Smooth muscle cell (in vitro differentiated cells): ENCODE measurements around the gene NCAM1. TPM values are rescaled to one million over a fixed set of nuclear protein-coding genes. Genes with fewer than 3 reads are reported as not detected.

ENCODE experiments used
- DNase-seq: peaks from one replicate; lab custom pipeline; 2025; ENCODE audit not compliant: unreplicated experiment; lab: John Stamatoyannopoulos, UW
- H2AFZ ChIP-seq: fragments of 200-600 bp; sonication (generic); 2 replicates; pipeline ENCODE4 v1.6.0; 2016; ENCODE audit warnings: antibody characterized with exemption, low read depth, mild to moderate bottlenecking
- H3F3A ChIP-seq: fragments of 200-600 bp; sonication (generic); 2 replicates; pipeline ENCODE4 v1.6.0; 2017; ENCODE audit warnings: antibody characterized with exemption, low read depth
- H3K27ac ChIP-seq: fragments of 200-600 bp; sonication (generic); 2 replicates; pipeline ENCODE4 v1.5.1; 2016; ENCODE audit warnings: low read depth, mild to moderate bottlenecking
- H3K27me3 ChIP-seq: fragments of 200-600 bp; sonication (generic); 2 replicates; pipeline ENCODE4 v1.6.1; 2016; ENCODE audit warnings: low read depth, mild to moderate bottlenecking
- H3K36me3 ChIP-seq: fragments of 200-600 bp; sonication (generic); 2 replicates; pipeline ENCODE4 v1.5.1; 2016; ENCODE audit warnings: low read depth
- H3K4me1 ChIP-seq: fragments of 200-600 bp; sonication (generic); 2 replicates; pipeline ENCODE4 v1.5.1; 2016; ENCODE audit warnings: low read depth
- H3K4me2 ChIP-seq: fragments of 200-600 bp; sonication (generic); 2 replicates; pipeline ENCODE4 v1.6.0; 2016; ENCODE audit warnings: mild to moderate bottlenecking
- H3K4me3 ChIP-seq: fragments of 200-600 bp; sonication (generic); 2 replicates; pipeline ENCODE4 v1.5.1; 2016; ENCODE audit warnings: mild to moderate bottlenecking
- H3K79me2 ChIP-seq: fragments of 200-600 bp; sonication (generic); 2 replicates; pipeline ENCODE4 v1.6.0; 2016; ENCODE audit warnings: low read depth, mild to moderate bottlenecking
- H3K9ac ChIP-seq: fragments of 200-600 bp; sonication (generic); 2 replicates; pipeline ENCODE4 v1.6.0; 2016; ENCODE audit warnings: low read depth
- H3K9me3 ChIP-seq: fragments of 200-600 bp; sonication (generic); replicated peaks from 2 replicates; pipeline ENCODE4 v1.5.1; 2016; ENCODE audit warnings: low read depth
- H4K20me1 ChIP-seq: fragments of 200-600 bp; sonication (generic); 2 replicates; pipeline ENCODE4 v1.6.0; 2016; ENCODE audit warnings: low read depth
- CTCF ChIP-seq: fragments of 200-600 bp; sonication (generic); IDR thresholded peaks from 2 replicates; pipeline ENCODE4 v1.5.1; 2017; ENCODE audit warnings: borderline replicate concordance, mild to moderate bottlenecking, antibody characterized with exemption; ENCODE audit not compliant: insufficient read depth, poor library complexity, severe bottlenecking
- WGBS: methylation state at CpG from one replicate; pipeline ENCODE4 v1.1.7; 2016; ENCODE audit warnings: low lambda C conversion rate; 5-methylcytosine and 5-hydroxymethylcytosine counted together
- polyA plus RNA-seq: library from polyadenylated mRNA; unstranded; fragments of >200 nt; fragmentation: Nextera tagmentation; extraction: Ambion mirVana; gene quantifications from 2 replicates; pipeline ENCODE4 v1.2.1, GENCODE V29; 2016
- total RNA-seq: library from RNA; depleted of rRNA; stranded (reverse); fragments of >200 nt; gene quantifications from 2 replicates; pipeline ENCODE4 v1.2.3, GENCODE V29; 2014

Gene NCAM1
- total and polyA plus RNA-seq, 2 experiments from 2014 or later, result 8.1 to 12.0 TPM

GRCh38 chr11:112928136-112928535 lies 33.1 kb upstream of the NCAM1 start:
- Histone ChIP-seq H3K79me2 (no peaks in the 10 kb centered on the region), H3K27ac (no peak overlapping the region), H3K4me3 (no peak overlapping the region), H3F3A (no peaks in the 10 kb centered on the region), H3K27me3 (no peaks in the 10 kb centered on the region), H2AFZ (no peak overlapping the region), H3K4me1 (peaks cover 2% of the 10 kb centered on the region), H3K9me3 (no peaks in the 10 kb centered on the region), H4K20me1 (no peaks in the 10 kb centered on the region), H3K36me3 (no peaks in the 10 kb centered on the region), H3K9ac (no peak overlapping the region), H3K4me2 (no peak overlapping the region)
- DNase-seq, result no peak
- 80% methylated on average over 3 of the region's 3 CpGs for WGBS
- TF ChIP-seq CTCF, result no peak

GRCh38 chr11:112929432-112929831 lies 31.8 kb upstream of the NCAM1 start:
- no peaks in the 10 kb centered on the region for H3K36me3 ChIP-seq
- H2AFZ ChIP-seq, result no peak overlapping the region
- H3K4me2 ChIP-seq, result no peak overlapping the region
- H3F3A ChIP-seq, result no peaks in the 10 kb centered on the region
- no peaks in the 10 kb centered on the region for H3K79me2 ChIP-seq
- DNase-seq, result no peak
- no peaks in the 10 kb centered on the region for H3K9me3 ChIP-seq
- H3K4me1 ChIP-seq, result no peaks in the 10 kb centered on the region
- H3K27ac ChIP-seq, result no peak overlapping the region
- 91% methylated on average over 4 of the region's 4 CpGs for WGBS
- no peaks in the 10 kb centered on the region for H3K27me3 ChIP-seq
- H4K20me1 ChIP-seq, result no peaks in the 10 kb centered on the region
- H3K9ac ChIP-seq, result no peak overlapping the region
- H3K4me3 ChIP-seq, result no peak overlapping the region
- TF ChIP-seq CTCF, result no peak

- Histone ChIP-seq H3K9ac (no peak overlapping the region), H3K4me3 (no peak overlapping the region), H3K4me2 (no peak overlapping the region), H4K20me1 (no peaks in the 10 kb centered on the region), H3K4me1 (no peaks in the 10 kb centered on the region), H3F3A (no peaks in the 10 kb centered on the region), H3K27me3 (no peaks in the 10 kb centered on the region), H2AFZ (no peak overlapping the region), H3K9me3 (no peaks in the 10 kb centered on the region), H3K36me3 (no peaks in the 10 kb centered on the region), H3K79me2 (no peaks in the 10 kb centered on the region), H3K27ac (no peak overlapping the region)
- 41% methylated on average over 4 of the region's 4 CpGs for WGBS
- no peak for TF ChIP-seq CTCF
- DNase-seq, result no peak
These were observed 29.5 kb upstream of the NCAM1 start for GRCh38 chr11:112931703-112932102.

GRCh38 chr11:112932593-112932992 lies 28.6 kb upstream of the NCAM1 start:
- no peaks in the 10 kb centered on the region for H3F3A ChIP-seq
- WGBS, result 83% methylated on average over 4 of the region's 4 CpGs
- no peaks in the 10 kb centered on the region for H3K36me3 ChIP-seq
- H3K4me3 ChIP-seq, result no peak overlapping the region
- no peaks in the 10 kb centered on the region for H3K27me3 ChIP-seq
- no peaks in the 10 kb centered on the region for H3K4me1 ChIP-seq
- H4K20me1 ChIP-seq, result no peaks in the 10 kb centered on the region
- no peak overlapping the region for H3K4me2 ChIP-seq
- no peaks in the 10 kb centered on the region for H3K9me3 ChIP-seq
- no peak for DNase-seq
- no peaks in the 10 kb centered on the region for H3K79me2 ChIP-seq
- TF ChIP-seq CTCF, result no peak
- no peak overlapping the region for H3K9ac ChIP-seq
- no peak overlapping the region for H2AFZ ChIP-seq
- H3K27ac ChIP-seq, result no peak overlapping the region
